Fibroblast of lung (primary cell): ENCODE results near the gene NELFB.

Source experiments
- CTCF ChIP-seq, 2 donors: IDR thresholded peaks in 1 of 2; conservative IDR thresholded peaks in 1 of 2; 1 replicate in 1 of 2; 2 replicates in 1 of 2; pipeline ENCODE4 v1.5.1; 2011 to 2012; ENCODE audit warnings: low read length in 2 of 2, control low read depth in 1 of 2, inconsistent platforms in 1 of 2, low read depth in 1 of 2, mild to moderate bottlenecking in 1 of 2
- EZH2 ChIP-seq: IDR thresholded peaks from 2 replicates; pipeline ENCODE4 v1.5.1; 2012; ENCODE audit warnings: low read length, control low read depth, mild to moderate bottlenecking; ENCODE audit errors: missing control alignments

GRCh38 chr9:137275588-137276472 lies 20.7 kb downstream of the NELFB start:
- no peak for TF ChIP-seq CTCF (conservative IDR thresholded peaks at IDR 0.05 in 1 of 2, IDR thresholded peaks at IDR 0.05 in 1 of 2; ENCODE audit: low read depth in 1 of 2, low read length in 2 of 2)
- no peak for TF ChIP-seq EZH2
